CD14-positive monocyte (primary cell): ENCODE measurements around the gene CPT1A. TPM values are rescaled to one million over a fixed set of nuclear protein-coding genes. Genes with fewer than 3 reads are reported as not detected.
A peak's percentile ranks its signal among the peaks of the same experiment; 100 is the strongest.

ENCODE experiments used
- DNase-seq, 3 donors: peaks; one replicate each; pipeline ENCODE4 v3.0.0-alpha.2; 2011 to 2022
- H2AFZ ChIP-seq: 2 replicates; pipeline ENCODE4 v1.6.0; 2012; ENCODE audit warnings: mild to moderate bottlenecking, low read depth, low read length, inconsistent platforms; ENCODE audit not compliant: insufficient read depth, poor library complexity, severe bottlenecking
- H3K27ac ChIP-seq, 2 donors: 1 replicate in 1 of 2; 2 replicates in 1 of 2; pipeline ENCODE4 v1.5.1; 2012 to 2013; ENCODE audit warnings: low read length in 2 of 2, control low read depth in 1 of 2, inconsistent platforms in 1 of 2, low read depth in 1 of 2, mild to moderate bottlenecking in 1 of 2
- H3K27me3 ChIP-seq, 2 donors: one replicate each; pipeline versions ENCODE4 v1.6.0 to v1.6.1; 2011 to 2013; ENCODE audit warnings: low read length in 2 of 2; ENCODE audit not compliant: control insufficient read depth in 2 of 2, insufficient read depth in 2 of 2
- H3K36me3 ChIP-seq, 2 donors: replicated peaks in 1 of 2; 1 replicate in 1 of 2; 2 replicates in 1 of 2; pipeline versions ENCODE4 v1.5.1 to v1.6.1; 2012 to 2013; ENCODE audit warnings: low read length in 2 of 2, control low read depth in 1 of 2, inconsistent platforms in 1 of 2, mild to moderate bottlenecking in 1 of 2; ENCODE audit not compliant: insufficient read depth in 2 of 2, control insufficient read depth in 1 of 2
- H3K4me1 ChIP-seq, 2 donors: 1 replicate in 1 of 2; 2 replicates in 1 of 2; pipeline versions ENCODE4 v1.5.1 to v1.6.1; 2012 to 2013; ENCODE audit warnings: low read length in 2 of 2, control low read depth in 1 of 2, inconsistent platforms in 1 of 2, mild to moderate bottlenecking in 1 of 2, moderate library complexity in 1 of 2; ENCODE audit not compliant: insufficient read depth in 2 of 2, control insufficient read depth in 1 of 2
- H3K4me2 ChIP-seq: replicated peaks from 2 replicates; pipeline ENCODE3; 2012; ENCODE audit warnings: low read length, moderate library complexity, mild to moderate bottlenecking; ENCODE audit not compliant: poor library complexity, severe bottlenecking; ENCODE audit errors: extremely low read depth
- H3K4me3 ChIP-seq, 3 experiments: fragments of 200-600 bp in 1 of 3; sonication (generic) in 1 of 3; replicated peaks in 1 of 3; 1 replicate in 2 of 3; 2 replicates in 1 of 3; pipeline ENCODE4 v1.5.1; 2011 to 2013; ENCODE audit warnings: low read length in 3 of 3, mild to moderate bottlenecking in 3 of 3, control low read depth in 2 of 3, low read depth in 2 of 3, inconsistent platforms in 1 of 3, moderate library complexity in 1 of 3
- H3K79me2 ChIP-seq: 2 replicates; pipeline ENCODE4 v1.6.0; 2012; ENCODE audit warnings: mild to moderate bottlenecking, control low read depth, inconsistent platforms, low read length, moderate library complexity; ENCODE audit not compliant: insufficient read depth
- H3K9ac ChIP-seq: 2 replicates; pipeline ENCODE4 v1.6.0; 2017; ENCODE audit warnings: low read length, mild to moderate bottlenecking; ENCODE audit not compliant: insufficient read depth, poor library complexity, severe bottlenecking
- H3K9me3 ChIP-seq, 2 donors: replicated peaks in 1 of 2; 1 replicate in 1 of 2; 2 replicates in 1 of 2; pipeline versions ENCODE4 v1.5.1 to v1.6.1; 2012 to 2013; ENCODE audit warnings: low read length in 2 of 2, control low read depth in 1 of 2; ENCODE audit not compliant: control insufficient read depth in 1 of 2, insufficient read depth in 1 of 2
- H4K20me1 ChIP-seq: 2 replicates; pipeline ENCODE4 v1.6.0; 2012; ENCODE audit warnings: mild to moderate bottlenecking, low read length, control low read depth, moderate library complexity; ENCODE audit not compliant: insufficient read depth
- H3K27ac Mint-ChIP-seq, 7 donors: one replicate each; pipeline ENCODE4 v1.8.0; 2020; ENCODE audit warnings: mild to moderate bottlenecking in 7 of 7, mixed read lengths in 7 of 7, moderate library complexity in 6 of 7, inconsistent platforms in 2 of 7
- H3K27me3 Mint-ChIP-seq, 3 donors: one replicate each; pipeline ENCODE4 v1.8.0; 2021 to 2022; ENCODE audit warnings: low read depth in 3 of 3, mild to moderate bottlenecking in 3 of 3, mixed read lengths in 3 of 3, moderate library complexity in 3 of 3, inconsistent platforms in 1 of 3
- H3K36me3 Mint-ChIP-seq, 2 donors: one replicate each; pipeline ENCODE4 v1.8.0; 2020; ENCODE audit warnings: mixed read lengths in 2 of 2, inconsistent platforms in 1 of 2, mild to moderate bottlenecking in 1 of 2
- H3K4me1 Mint-ChIP-seq: one replicate; pipeline ENCODE4 v1.8.0; 2020; ENCODE audit warnings: mild to moderate bottlenecking, mixed read lengths
- H3K4me3 Mint-ChIP-seq, 2 donors: one replicate each; pipeline ENCODE4 v1.8.0; 2020; ENCODE audit warnings: mild to moderate bottlenecking in 2 of 2, mixed read lengths in 2 of 2, moderate library complexity in 1 of 2
- H3K9me3 Mint-ChIP-seq, 7 donors: one replicate each; pipeline ENCODE4 v1.8.0; 2020 to 2022; ENCODE audit warnings: mixed read lengths in 7 of 7, mild to moderate bottlenecking in 6 of 7, moderate library complexity in 6 of 7, inconsistent platforms in 2 of 7
- CTCF ChIP-seq: fragments of 200-600 bp; IDR thresholded peaks from one replicate; pipeline ENCODE4 v1.8.0; 2022; ENCODE audit warnings: antibody characterized with exemption, mild to moderate bottlenecking
- WGBS: methylation state at CpG from one replicate; pipeline ENCODE4 v1.1.5; 2013; ENCODE audit warnings: missing lambda C conversion rate; ENCODE audit not compliant: insufficient coverage; 5-methylcytosine and 5-hydroxymethylcytosine counted together
- intact Hi-C, 2 donors: fragments of 100-400 bp; cut with micrococcal nuclease; formaldehyde crosslinking; loops; one replicate each; pipeline versions ENCODE4 v1.15.0 to v1.15.1; 2023
- polyA plus RNA-seq, 3 donors: library from polyadenylated mRNA; depleted of rRNA in 1 of 3; unstranded in 2 of 3; stranded (reverse) in 1 of 3; fragments of 300-500 nt in 2 of 3; fragments of >200 nt in 1 of 3; fragmentation: Illumina TruSeq in 2 of 3; gene quantifications; 1 replicate in 2 of 3; 2 replicates in 1 of 3; pipeline ENCODE4 v1.2.3, GENCODE V29; 2012 to 2021

Gene CPT1A
- polyA plus RNA-seq, 3 donors = 5.6 to 42.5 (median 7.0) TPM

GRCh38 chr11:68855205-68855981 lies 13.7 kb upstream of the CPT1A start:
- no peaks in the 10 kb centered on the region for H3K36me3 ChIP-seq
- H3K9ac ChIP-seq = peak overlapping the region; percentile 57
- peaks cover 19% of the 10 kb centered on the region for H3K4me1 Mint-ChIP-seq
- H2AFZ ChIP-seq = peak overlapping the region; percentile 79
- intact Hi-C loops = no loop called here
- H3K27me3 ChIP-seq = peaks cover 3 to 11% of the 10 kb centered on the region in 2 donors
- H3K9me3 Mint-ChIP-seq = peaks cover 0 to 6% (median 2%) of the 10 kb centered on the region in 7 donors
- no peaks in the 10 kb centered on the region for H3K36me3 Mint-ChIP-seq
- H3K27ac ChIP-seq = peak overlapping the region in 1 of 2 donors; percentile 57
- H3K4me3 ChIP-seq = peak overlapping the region; percentile 51 to 83 (median 74)
- H3K79me2 ChIP-seq = no peaks in the 10 kb centered on the region
- peak in 2 of 3 donors; percentile 57 to 60 for DNase-seq
- H3K9me3 ChIP-seq = no peaks in the 10 kb centered on the region
- H3K27me3 Mint-ChIP-seq = peaks cover 19 to 23% (median 22%) of the 10 kb centered on the region in 3 donors
- H3K4me2 ChIP-seq = peak overlapping the region; percentile 88
- H4K20me1 ChIP-seq = no peaks in the 10 kb centered on the region
- TF ChIP-seq CTCF = no peak
- WGBS = 0% methylated on average over 57 of the region's 62 CpGs
- peak overlapping the region in 2 of 7 donors; percentile 19 to 30 for H3K27ac Mint-ChIP-seq
- peaks cover 14 to 19% of the 10 kb centered on the region in 2 donors for H3K4me1 ChIP-seq
- H3K4me3 Mint-ChIP-seq = peak overlapping the region; percentile 84 to 88

- peaks cover 19 to 26% (median 21%) of the 10 kb centered on the region in 3 donors for H3K27me3 Mint-ChIP-seq
- no peak for DNase-seq
- Histone ChIP-seq H3K27me3 (peaks cover 3 to 11% of the 10 kb centered on the region in 2 donors), H2AFZ (peak overlapping the region; percentile 79), H3K9ac (no peak overlapping the region), H3K36me3 (no peaks in the 10 kb centered on the region), H3K9me3 (no peaks in the 10 kb centered on the region), H3K79me2 (no peaks in the 10 kb centered on the region), H3K4me2 (peak overlapping the region; percentile 88), H4K20me1 (no peaks in the 10 kb centered on the region), H3K4me1 (peaks cover 14 to 19% of the 10 kb centered on the region in 2 donors), H3K4me3 (peak overlapping the region; percentile 51 to 83 (median 74)), H3K27ac (no peak overlapping the region)
- H3K36me3 Mint-ChIP-seq = no peaks in the 10 kb centered on the region
- H3K4me3 Mint-ChIP-seq = peak overlapping the region; percentile 84 to 88
- no peak overlapping the region for H3K27ac Mint-ChIP-seq
- WGBS = 18% methylated on average over 30 of the region's 42 CpGs
- peaks cover 19% of the 10 kb centered on the region for H3K4me1 Mint-ChIP-seq
- H3K9me3 Mint-ChIP-seq = peaks cover 0 to 3% (median 2%) of the 10 kb centered on the region in 7 donors
- intact Hi-C loops = no loop called here
- no peak for TF ChIP-seq CTCF
These were observed 12.7 kb upstream of the CPT1A start for GRCh38 chr11:68854273-68854958.
